ENCODE measurements around the gene IL17REL.
A peak's percentile ranks its signal among the peaks of the same experiment; 100 is the strongest.

Gene IL17REL

GRCh38 chr22:50048836-50049235 is 36.3 kb upstream of the IL17REL start:
- no peak for ATAC-seq
- peaks cover 8% of the 10 kb centered on the region for H3K4me1 Mint-ChIP-seq
- DNase-seq (ENCODE audit: low spot score in 2 of 2), result no peak

GRCh38 chr22:50048061-50048765 is 35.6 kb upstream of the IL17REL start:
- DNase-seq (ENCODE audit: low spot score in 2 of 2) (no peak), ATAC-seq (no peak)
- Mint-ChIP-seq H3K36me3 (no peaks in the 10 kb centered on the region), H3K4me3 (no peak overlapping the region), H3K27ac (no peak overlapping the region), H3K4me1 (peaks cover 8% of the 10 kb centered on the region), H3K9me3 (no peaks in the 10 kb centered on the region)

More at GRCh38 chr22:50048836-50049235, 36.3 kb upstream of the IL17REL start:
- peaks cover 1% of the 10 kb centered on the region for H3K9me3 Mint-ChIP-seq
- no peaks in the 10 kb centered on the region for H3K36me3 Mint-ChIP-seq
- no peak overlapping the region for H3K4me3 Mint-ChIP-seq
- H3K27ac Mint-ChIP-seq, result no peak overlapping the region

GRCh38 chr22:50047346-50047745 is 34.8 kb upstream of the IL17REL start:
- no peaks in the 10 kb centered on the region for H3K36me3 Mint-ChIP-seq
- H3K9me3 Mint-ChIP-seq, result no peaks in the 10 kb centered on the region
- peaks cover 8% of the 10 kb centered on the region for H3K4me1 Mint-ChIP-seq
- no peak for ATAC-seq
- H3K4me3 Mint-ChIP-seq, result no peak overlapping the region
- no peak overlapping the region for H3K27ac Mint-ChIP-seq
- no peak for DNase-seq (ENCODE audit: low spot score in 2 of 2)

GRCh38 chr22:50046481-50047245 is 34.1 kb upstream of the IL17REL start:
- no peak overlapping the region for H3K27ac Mint-ChIP-seq
- ATAC-seq (no peak), DNase-seq (ENCODE audit: low spot score in 2 of 2) (no peak)
- no peaks in the 10 kb centered on the region for H3K36me3 Mint-ChIP-seq
- H3K4me3 Mint-ChIP-seq, result no peak overlapping the region
- peaks cover 8% of the 10 kb centered on the region for H3K4me1 Mint-ChIP-seq
- no peaks in the 10 kb centered on the region for H3K9me3 Mint-ChIP-seq

- Mint-ChIP-seq H3K4me1 (peaks cover 8% of the 10 kb centered on the region), H3K9me3 (no peaks in the 10 kb centered on the region), H3K36me3 (no peaks in the 10 kb centered on the region), H3K4me3 (no peak overlapping the region), H3K27ac (no peak overlapping the region)
- no peak for DNase-seq (ENCODE audit: low spot score in 2 of 2)
- no peak for ATAC-seq
Observed at GRCh38 chr22:50046019-50046415, 33.5 kb upstream of the IL17REL start.

GRCh38 chr22:50045211-50046018 is 32.9 kb upstream of the IL17REL start:
- no peaks in the 10 kb centered on the region for H3K36me3 Mint-ChIP-seq
- H3K9me3 Mint-ChIP-seq, result no peaks in the 10 kb centered on the region
- no peak for DNase-seq (ENCODE audit: low spot score in 2 of 2)
- H3K27ac Mint-ChIP-seq, result no peak overlapping the region
- H3K4me1 Mint-ChIP-seq, result peaks cover 8% of the 10 kb centered on the region
- no peak overlapping the region for H3K4me3 Mint-ChIP-seq
- ATAC-seq, result peak; percentile 41

GRCh38 chr22:50044485-50045118 is 32.0 kb upstream of the IL17REL start:
- H3K36me3 Mint-ChIP-seq, result no peaks in the 10 kb centered on the region

GRCh38 chr22:50041361-50042065 is 28.9 kb upstream of the IL17REL start:
- H3K36me3 Mint-ChIP-seq, result no peaks in the 10 kb centered on the region
- no peak for ATAC-seq
- H3K4me3 Mint-ChIP-seq, result no peak overlapping the region

More at GRCh38 chr22:50044485-50045118, 32.0 kb upstream of the IL17REL start:
- H3K27ac Mint-ChIP-seq, result no peak overlapping the region
- H3K9me3 Mint-ChIP-seq, result no peaks in the 10 kb centered on the region
- H3K4me1 Mint-ChIP-seq, result peaks cover 8% of the 10 kb centered on the region
- ATAC-seq (peak; percentile 27), DNase-seq (ENCODE audit: low spot score in 2 of 2) (no peak)
- no peak overlapping the region for H3K4me3 Mint-ChIP-seq

GRCh38 chr22:50040717-50041116 is 28.2 kb upstream of the IL17REL start:
- no peak for DNase-seq (ENCODE audit: low spot score in 2 of 2)
- H3K36me3 Mint-ChIP-seq, result no peaks in the 10 kb centered on the region
- no peak for ATAC-seq
- no peak overlapping the region for H3K4me3 Mint-ChIP-seq
- H3K9me3 Mint-ChIP-seq, result peaks cover 2% of the 10 kb centered on the region
- peaks cover 8% of the 10 kb centered on the region for H3K4me1 Mint-ChIP-seq
- no peak overlapping the region for H3K27ac Mint-ChIP-seq

More at GRCh38 chr22:50041361-50042065, 28.9 kb upstream of the IL17REL start:
- Mint-ChIP-seq H3K9me3 (peaks cover 2% of the 10 kb centered on the region), H3K27ac (no peak overlapping the region), H3K4me1 (peaks cover 8% of the 10 kb centered on the region)
- no peak for DNase-seq (ENCODE audit: low spot score in 2 of 2)

- Mint-ChIP-seq H3K4me3 (no peak overlapping the region), H3K9me3 (peaks cover 2% of the 10 kb centered on the region), H3K4me1 (peaks cover 11% of the 10 kb centered on the region), H3K36me3 (no peaks in the 10 kb centered on the region), H3K27ac (no peak overlapping the region)
- DNase-seq (ENCODE audit: low spot score in 2 of 2) (no peak), ATAC-seq (no peak)
Observed at GRCh38 chr22:50039669-50040443, 27.3 kb upstream of the IL17REL start.

- H3K27ac Mint-ChIP-seq, result no peak overlapping the region
Observed at GRCh38 chr22:50035976-50036724, 23.6 kb upstream of the IL17REL start.

GRCh38 chr22:50035131-50035881 is 22.7 kb upstream of the IL17REL start:
- peaks cover 2% of the 10 kb centered on the region for H3K9me3 Mint-ChIP-seq
- no peak overlapping the region for H3K4me3 Mint-ChIP-seq
- H3K36me3 Mint-ChIP-seq, result no peaks in the 10 kb centered on the region
- no peak overlapping the region for H3K27ac Mint-ChIP-seq
- DNase-seq (ENCODE audit: low spot score in 2 of 2) (no peak), ATAC-seq (no peak)
- H3K4me1 Mint-ChIP-seq, result peaks cover 12% of the 10 kb centered on the region

More at GRCh38 chr22:50035976-50036724, 23.6 kb upstream of the IL17REL start:
- Mint-ChIP-seq H3K36me3 (no peaks in the 10 kb centered on the region), H3K4me3 (no peak overlapping the region), H3K4me1 (peaks cover 12% of the 10 kb centered on the region), H3K9me3 (peaks cover 2% of the 10 kb centered on the region)
- ATAC-seq, result no peak
- no peak for DNase-seq (ENCODE audit: low spot score in 2 of 2)

Measured in stimulated activated effector memory CD8-positive, alpha-beta T cell treated with anti-CD3 and anti-CD28 coated beads, Interleukin-12 subunit alpha, Interleukin-12 subunit beta, amount 100 ng/mL, for 72 hours (primary cell).